NCI-H69 (cell line): Measurements from ENCODE around the gene PRDM7.
"Not testable (repeated sequence)": the region's sequence is repeated elsewhere in the genome, so short reads cannot be mapped to it uniquely, and the experiment has no call there.

Source experiments
- DNase-seq: peaks from one replicate; lab custom pipeline; 2025; lab: John Stamatoyannopoulos, UW

The PRDM7 gene

GRCh38 chr16:90072442-90073105 lies 4.6 kb downstream of the PRDM7 start:
- DNase-seq: no peak

- DNase-seq: no peak
Measured at GRCh38 chr16:90070440-90070839, 6.7 kb downstream of the PRDM7 start.

- DNase-seq: no peak
Measured at GRCh38 chr16:90061437-90061836, 15.7 kb downstream of the PRDM7 start.

GRCh38 chr16:90057738-90058173 lies 19.4 kb downstream of the PRDM7 start:
- no peak for DNase-seq

- DNase-seq: not testable (repeated sequence)
Measured at GRCh38 chr16:90056521-90056920, 20.6 kb downstream of the PRDM7 start.

- DNase-seq: no peak
Measured at GRCh38 chr16:90055371-90055770, 21.8 kb downstream of the PRDM7 start.

GRCh38 chr16:90054554-90054953 lies 22.6 kb downstream of the PRDM7 start:
- DNase-seq: no peak

GRCh38 chr16:90053902-90054500 lies 23.1 kb downstream of the PRDM7 start:
- DNase-seq: no peak

GRCh38 chr16:90050969-90051368 lies 26.2 kb downstream of the PRDM7 start:
- no peak for DNase-seq

- no peak for DNase-seq
Measured at GRCh38 chr16:90048737-90049330, 28.3 kb downstream of the PRDM7 start.

GRCh38 chr16:90048347-90048722 lies 28.8 kb downstream of the PRDM7 start:
- peak; percentile 10 for DNase-seq

- DNase-seq: peak; percentile 5
Measured at GRCh38 chr16:90047714-90048346, 29.3 kb downstream of the PRDM7 start.

- peak; percentile 42 for DNase-seq
Measured at GRCh38 chr16:90046971-90047713, 30.0 kb downstream of the PRDM7 start.

- DNase-seq: peak; percentile 74
Measured at GRCh38 chr16:90046122-90046970, 30.8 kb downstream of the PRDM7 start.

GRCh38 chr16:90044111-90044551 lies 33.0 kb downstream of the PRDM7 start:
- no peak for DNase-seq

- no peak for DNase-seq
Measured at GRCh38 chr16:90043526-90043925, 33.6 kb downstream of the PRDM7 start.

- DNase-seq: no peak
Measured at GRCh38 chr16:90042946-90043514, 34.1 kb downstream of the PRDM7 start.

- DNase-seq: no peak
Measured at GRCh38 chr16:90041896-90042473, 35.1 kb downstream of the PRDM7 start.

GRCh38 chr16:90040152-90041023 lies 36.7 kb downstream of the PRDM7 start:
- no peak for DNase-seq

GRCh38 chr16:90037276-90037675 lies 39.9 kb downstream of the PRDM7 start:
- DNase-seq: no peak
